ENCODE data around the gene VAC14.

- no peak for TF ChIP-seq ZNF274 (IDR thresholded peaks at IDR 0.05; ENCODE audit: low read depth, low read length)
- TF ChIP-seq SUZ12 (IDR thresholded peaks at IDR 0.05; ENCODE audit: extremely low read depth, insufficient read depth, insufficient read length): no peak
Observed at GRCh38 chr16:70751593-70751992, 49.4 kb downstream of the VAC14 start.
